Measurements from ENCODE around the gene EIF4B.

- no peak for TF ChIP-seq CTCF (IDR thresholded peaks at IDR 0.05)
- no peak for TF ChIP-seq TCF7L2 (IDR thresholded peaks at IDR 0.05; ENCODE audit: low read depth, low read length)
- no peak for TF ChIP-seq REST (IDR thresholded peaks at IDR 0.05; ENCODE audit: insufficient read depth in 1 of 2, low read depth in 2 of 2, low read length in 1 of 2)
These were observed 39.4 kb downstream of the EIF4B start for GRCh38 chr12:53045696-53046045.
